HT-29 (cell line): ENCODE measurements around the gene PARP4. TPM values are rescaled to one million over a fixed set of nuclear protein-coding genes. Genes with fewer than 3 reads are reported as not detected.
A peak's percentile ranks its signal among the peaks of the same experiment; 100 is the strongest.
"Not testable (repeated sequence)": the region's sequence is repeated elsewhere in the genome, so short reads cannot be mapped to it uniquely, and the experiment has no call there.

Source experiments
- DNase-seq: peaks from one replicate; pipeline ENCODE4 v3.0.0-alpha.2; 2015; ENCODE audit warnings: low spot score
- total RNA-seq: library from RNA; depleted of rRNA; stranded (reverse); fragments of >200 nt; shearing (Covaris generic); gene quantifications from 2 replicates; pipeline ENCODE4 v1.2.3, GENCODE V29; 2014

Gene PARP4
- total RNA-seq, 1 experiment from 2014 or later: 78.9 TPM

- no peak for DNase-seq
Measured at GRCh38 chr13:24452044-24452443, 60.5 kb downstream of the PARP4 start.

DNA sequence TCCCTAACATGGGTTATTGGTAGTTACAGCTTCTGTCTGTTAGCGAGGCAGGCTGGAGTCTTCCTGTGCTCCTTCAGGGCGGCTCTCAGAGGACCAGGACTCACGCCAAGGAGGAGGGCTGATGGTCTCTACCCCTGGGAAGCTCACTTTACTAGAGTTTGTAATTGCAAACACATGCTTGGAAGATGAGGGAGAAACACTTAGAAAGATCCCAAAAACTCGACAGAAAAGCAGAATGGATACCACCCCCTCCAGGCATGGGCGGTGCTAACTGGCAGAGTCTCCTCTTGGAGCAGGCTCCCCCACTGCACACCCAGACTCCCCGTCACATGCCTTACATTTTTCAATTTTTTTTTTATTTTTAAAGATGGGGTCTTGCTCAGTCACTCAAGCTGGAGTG is 62.0 kb downstream of the PARP4 start:
- no peak for DNase-seq

GRCh38 chr13:24444851-24445250 is 67.7 kb downstream of the PARP4 start:
- DNase-seq: not testable (repeated sequence)

GRCh38 chr13:24443366-24443765 is 69.2 kb downstream of the PARP4 start:
- DNase-seq: no peak

- DNase-seq: not testable (repeated sequence)
Measured at GRCh38 chr13:24426045-24426444, 86.5 kb downstream of the PARP4 start.

- DNase-seq: peak; percentile 44
Measured at GRCh38 chr13:24419668-24420067, 92.9 kb downstream of the PARP4 start.

DNA sequence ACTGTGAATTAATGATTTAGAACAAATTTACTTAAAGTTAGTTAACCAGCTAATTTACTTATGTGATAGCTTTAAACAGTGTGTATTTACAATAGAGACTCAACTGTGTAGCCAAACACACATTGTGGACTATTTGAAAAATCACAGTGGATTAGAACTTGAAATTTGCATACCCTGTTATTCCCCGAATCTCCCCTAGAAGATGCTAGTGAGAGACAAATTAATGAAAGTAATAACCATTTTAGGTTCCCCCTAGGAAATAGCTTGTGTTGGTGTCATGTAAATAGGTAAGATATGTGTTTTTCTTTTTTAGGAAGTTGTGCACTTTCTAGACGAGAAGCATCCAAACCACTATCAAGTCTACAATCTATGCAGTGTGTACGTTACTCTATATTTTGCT is 104.7 kb downstream of the PARP4 start:
- DNase-seq: peak; percentile 11

GRCh38 chr13:24406524-24406923 is 106.1 kb downstream of the PARP4 start:
- no peak for DNase-seq

- DNase-seq: no peak
Measured at GRCh38 chr13:24396821-24397220, 115.8 kb downstream of the PARP4 start.

DNA sequence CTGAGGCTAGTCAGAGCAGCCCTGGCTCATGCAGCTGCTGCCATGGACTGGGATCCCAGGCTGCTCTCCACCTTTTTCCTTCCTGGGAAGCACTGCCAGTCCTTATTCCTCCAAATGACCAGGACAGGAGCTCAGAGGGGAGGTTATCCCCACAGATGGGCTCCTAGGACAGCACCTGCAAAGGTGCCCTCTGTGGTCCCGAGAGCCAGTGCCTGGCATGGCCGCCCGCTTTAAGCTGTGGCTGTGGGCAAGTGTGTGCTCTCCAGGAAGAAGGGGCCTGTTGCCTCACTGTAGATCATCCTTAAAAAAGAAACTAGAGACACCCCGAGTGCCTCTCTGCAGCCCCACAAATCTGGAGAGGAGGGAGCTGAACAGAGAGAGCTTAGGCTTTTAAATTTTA is 119.6 kb downstream of the PARP4 start:
- no peak for DNase-seq

DNA sequence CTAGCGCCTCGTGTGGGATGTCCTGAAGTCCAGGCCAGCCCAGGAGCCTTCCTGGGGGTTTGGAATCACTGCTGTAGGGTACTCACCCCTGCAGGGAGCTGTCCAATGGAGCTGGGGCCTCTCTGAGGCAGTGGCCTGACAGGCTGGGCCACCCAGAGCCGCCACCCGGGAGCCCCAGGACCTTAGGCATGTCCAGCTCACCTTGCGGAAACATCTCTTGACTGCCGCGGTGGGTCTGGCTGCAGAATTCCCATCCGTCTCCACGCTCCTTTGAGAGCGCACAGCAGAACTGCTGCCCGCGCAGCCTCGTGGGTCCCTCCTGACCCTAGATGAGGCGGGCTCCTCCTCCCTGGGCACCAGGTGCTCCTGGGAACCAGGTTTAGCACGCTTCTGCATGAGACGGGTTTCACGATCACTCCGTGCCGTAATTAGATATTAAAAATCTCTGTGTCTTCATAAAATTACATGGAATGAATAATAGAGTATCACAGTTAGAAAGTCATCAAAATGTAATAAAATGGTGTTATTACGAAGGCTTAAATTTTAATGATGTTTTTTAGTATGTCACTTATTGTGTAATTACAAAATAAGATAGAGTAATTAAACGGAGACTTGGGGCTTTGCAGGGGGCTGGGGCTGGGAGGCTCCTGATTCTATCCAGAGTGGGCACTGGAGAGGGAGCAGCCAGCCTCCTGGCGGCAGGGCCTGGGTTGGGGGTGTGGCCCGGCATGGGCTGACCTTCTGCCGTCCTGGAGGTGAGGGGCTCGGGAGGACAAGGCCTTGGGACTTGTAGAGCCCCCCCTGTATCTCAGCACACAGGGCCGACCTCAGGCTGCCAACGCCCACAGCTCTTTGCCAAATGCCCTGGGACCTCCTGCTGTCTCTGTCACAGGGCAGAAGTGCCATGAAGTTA is 120.6 kb downstream of the PARP4 start:
- not testable (repeated sequence) for DNase-seq

- not testable (repeated sequence) for DNase-seq
Measured at GRCh38 chr13:24390795-24391194, 121.8 kb downstream of the PARP4 start.

GRCh38 chr13:24389506-24389905 is 123.1 kb downstream of the PARP4 start:
- no peak for DNase-seq

- DNase-seq: not testable (repeated sequence)
Measured at GRCh38 chr13:24388743-24389142, 123.8 kb downstream of the PARP4 start.

DNA sequence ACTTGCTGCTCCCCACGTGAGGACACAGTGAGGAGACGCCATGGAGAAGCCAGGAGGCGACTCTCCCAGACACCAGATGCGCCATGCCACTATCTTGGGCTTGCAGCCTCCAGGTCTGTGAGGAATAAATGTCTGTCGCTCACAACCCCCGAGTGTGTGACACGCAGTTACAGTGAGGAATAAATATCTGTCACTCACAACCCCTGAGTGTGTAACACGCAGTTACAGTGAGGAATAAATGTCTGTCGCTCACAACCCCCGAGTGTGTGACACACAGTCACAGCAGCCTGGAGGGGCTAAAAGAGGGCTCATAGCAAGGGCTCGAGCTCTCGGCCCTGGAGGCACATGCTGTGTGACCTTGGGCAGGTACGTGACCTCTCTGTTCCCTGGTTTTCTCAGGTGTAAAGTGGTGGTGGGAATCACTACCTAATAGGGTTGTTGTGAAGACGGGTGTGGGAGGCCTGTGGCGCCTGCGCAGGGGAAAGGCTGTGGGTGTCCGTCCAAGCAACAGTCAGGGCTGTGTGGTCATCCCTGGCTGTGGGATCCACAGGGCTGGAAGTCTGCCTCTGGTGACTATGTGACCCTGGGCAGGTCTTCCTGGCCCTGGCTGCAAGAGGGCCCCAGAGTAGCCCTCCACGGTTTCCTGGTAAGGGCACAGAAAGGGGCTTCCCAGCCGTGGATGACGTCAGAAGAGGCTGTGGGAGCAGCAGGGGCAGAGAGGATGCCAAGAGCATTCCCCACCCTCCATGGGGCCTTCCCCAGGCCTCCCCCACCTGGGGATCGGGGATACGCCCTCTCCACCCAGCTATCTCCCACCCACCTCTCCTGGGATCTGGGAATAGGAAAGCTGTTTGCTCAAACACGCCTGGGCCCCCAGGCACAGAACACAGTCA is 125.5 kb downstream of the PARP4 start:
- no peak for DNase-seq

- no peak for DNase-seq
Measured at GRCh38 chr13:24385902-24386301, 126.7 kb downstream of the PARP4 start.

DNA sequence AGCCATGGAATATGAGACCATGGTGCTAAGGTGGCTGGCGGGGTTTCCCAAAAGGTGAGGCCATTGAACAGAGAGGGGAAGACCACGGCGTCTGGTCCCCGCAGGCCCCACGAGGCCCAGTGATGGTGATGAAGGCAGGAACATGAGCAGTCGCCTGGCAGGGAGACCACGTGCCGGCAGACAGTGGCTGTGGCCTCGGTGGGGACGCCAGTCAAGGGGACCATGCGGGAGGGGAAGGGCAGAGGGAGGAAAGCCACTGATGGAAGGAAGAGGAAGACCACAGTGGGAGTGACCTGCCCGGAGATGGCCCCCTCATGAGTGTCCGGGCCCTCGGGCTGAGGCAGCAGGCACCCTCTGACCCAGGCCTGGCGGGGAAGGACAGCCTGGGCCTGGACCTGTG is 127.6 kb downstream of the PARP4 start:
- not testable (repeated sequence) for DNase-seq

GRCh38 chr13:24384091-24384490 is 128.5 kb downstream of the PARP4 start:
- DNase-seq: not testable (repeated sequence)

DNA sequence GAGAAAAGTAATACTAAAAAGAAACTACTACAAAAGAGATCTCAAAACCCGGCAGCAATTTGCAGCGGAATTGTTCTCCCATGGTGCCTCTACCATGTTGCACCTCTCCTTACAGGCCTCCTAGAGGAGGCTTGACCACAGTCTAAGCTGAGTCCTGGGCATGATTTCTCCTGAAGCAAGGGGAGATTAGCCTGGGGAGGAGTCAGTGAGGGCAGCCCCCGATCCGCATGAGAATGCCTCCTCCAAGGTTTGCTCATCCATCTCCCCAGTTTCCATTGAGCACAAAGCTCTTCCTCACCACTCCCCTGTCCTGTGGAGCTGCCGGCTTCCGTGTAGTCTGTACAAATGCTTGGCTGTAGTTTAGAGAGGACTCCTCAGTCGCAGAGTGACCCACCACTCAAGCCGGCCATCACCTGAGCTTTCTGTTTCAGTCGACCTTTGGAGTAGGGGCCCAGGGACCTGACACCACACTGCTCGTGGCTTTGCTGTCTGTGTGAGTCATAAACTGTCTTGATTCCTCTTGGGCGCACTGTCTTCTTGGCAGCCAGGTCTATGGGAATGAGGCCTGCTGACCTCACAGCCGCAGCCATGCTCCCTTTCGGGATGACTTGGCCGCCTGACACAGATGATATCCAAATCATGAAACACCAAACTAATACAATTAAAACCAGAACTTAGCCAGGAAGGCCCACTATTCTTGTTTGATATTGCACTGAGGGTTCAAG is 130.9 kb downstream of the PARP4 start:
- DNase-seq: no peak

DNA sequence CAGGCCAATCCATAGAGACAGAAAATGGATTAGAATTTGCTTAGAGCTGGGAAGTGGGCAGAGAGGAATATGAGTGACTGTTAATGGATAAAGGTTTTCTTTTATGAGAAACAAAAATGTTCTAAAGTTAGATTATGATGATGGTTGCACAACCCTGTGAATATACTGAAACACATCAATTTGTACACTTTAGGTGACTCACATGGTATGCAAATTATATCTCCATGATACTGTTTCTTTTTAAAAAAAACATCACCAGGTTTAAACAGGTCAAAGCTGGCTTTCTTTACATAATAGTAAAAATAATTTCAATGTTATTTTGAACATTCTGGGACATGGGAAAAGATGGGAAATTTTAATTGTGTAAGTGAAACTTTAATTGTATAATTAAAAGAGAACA is 131.7 kb downstream of the PARP4 start:
- not testable (repeated sequence) for DNase-seq

DNA sequence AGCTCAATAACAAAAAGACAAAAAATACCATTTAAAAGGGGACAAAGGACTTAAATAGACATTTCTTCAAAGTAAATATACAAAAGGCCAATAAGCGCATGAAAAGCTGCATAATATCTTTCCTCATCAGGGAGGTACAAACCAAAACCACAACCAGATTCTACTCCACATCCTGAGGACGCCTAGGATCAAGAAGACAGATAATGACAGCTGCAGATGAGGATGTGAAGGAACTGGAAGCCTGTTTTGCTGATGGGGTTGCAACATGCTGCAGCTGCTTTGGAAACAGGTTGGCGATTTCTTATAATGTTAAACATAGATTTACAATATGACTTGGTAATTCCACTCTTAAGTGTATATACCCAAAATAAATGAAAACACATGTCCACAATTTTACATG is 132.4 kb downstream of the PARP4 start:
- not testable (repeated sequence) for DNase-seq

GRCh38 chr13:24371273-24371672 is 141.3 kb downstream of the PARP4 start:
- not testable (repeated sequence) for DNase-seq
